Esophagus (tissue), 2 donors: ENCODE measurements around the gene IL18RAP. TPM values are rescaled to one million over a fixed set of nuclear protein-coding genes. Genes with fewer than 3 reads are reported as not detected.

Source experiments
- H3K27ac ChIP-seq, 2 donors: one replicate each; pipeline ENCODE4 v1.5.1; 2013; ENCODE audit warnings: low read depth in 2 of 2, mild to moderate bottlenecking in 2 of 2, inconsistent platforms in 1 of 2, low read length in 1 of 2, moderate library complexity in 1 of 2
- H3K27me3 ChIP-seq, 2 donors: one replicate each; pipeline ENCODE4 v1.6.1; 2013; ENCODE audit warnings: low read length in 2 of 2, control low read depth in 1 of 2, mild to moderate bottlenecking in 1 of 2; ENCODE audit not compliant: insufficient read depth in 2 of 2, control insufficient read depth in 1 of 2
- H3K36me3 ChIP-seq, 2 donors: one replicate each; pipeline ENCODE4 v1.6.1; 2013; ENCODE audit warnings: low read length in 1 of 2; ENCODE audit not compliant: control insufficient read depth in 2 of 2, insufficient read depth in 2 of 2
- H3K4me1 ChIP-seq, 2 donors: one replicate each; pipeline ENCODE4 v1.6.1; 2013; ENCODE audit warnings: low read length in 1 of 2; ENCODE audit not compliant: control insufficient read depth in 2 of 2, insufficient read depth in 2 of 2
- H3K4me3 ChIP-seq, 2 donors: one replicate each; pipeline ENCODE4 v1.5.1; 2013; ENCODE audit warnings: low read length in 2 of 2, mild to moderate bottlenecking in 2 of 2, low read depth in 1 of 2, moderate library complexity in 1 of 2
- H3K9me3 ChIP-seq, 2 donors: one replicate each; pipeline ENCODE4 v1.6.1; 2013; ENCODE audit warnings: mild to moderate bottlenecking in 2 of 2, low read depth in 1 of 2, low read length in 1 of 2, moderate library complexity in 1 of 2; ENCODE audit not compliant: control insufficient read depth in 2 of 2, insufficient read depth in 1 of 2
- WGBS, 2 donors: extraction: QIAGEN DNeasy Blood & Tissue Kit; methylation state at CpG; one replicate each; pipeline ENCODE4 v1.1.7; 2013; 5-methylcytosine and 5-hydroxymethylcytosine counted together
- polyA plus RNA-seq, 2 donors: library from polyadenylated mRNA; stranded (reverse); fragments of 200-250 nt; gene quantifications; one replicate each; pipeline ENCODE4 v1.2.3, GENCODE V29; 2013
- donor health status: healthy with polysubstance abuse.
- donor health status: Bipolar disorder and iron deficiency.

The IL18RAP gene
- polyA plus RNA-seq, 2 donors, result 0.55 to 1.2 TPM

DNA sequence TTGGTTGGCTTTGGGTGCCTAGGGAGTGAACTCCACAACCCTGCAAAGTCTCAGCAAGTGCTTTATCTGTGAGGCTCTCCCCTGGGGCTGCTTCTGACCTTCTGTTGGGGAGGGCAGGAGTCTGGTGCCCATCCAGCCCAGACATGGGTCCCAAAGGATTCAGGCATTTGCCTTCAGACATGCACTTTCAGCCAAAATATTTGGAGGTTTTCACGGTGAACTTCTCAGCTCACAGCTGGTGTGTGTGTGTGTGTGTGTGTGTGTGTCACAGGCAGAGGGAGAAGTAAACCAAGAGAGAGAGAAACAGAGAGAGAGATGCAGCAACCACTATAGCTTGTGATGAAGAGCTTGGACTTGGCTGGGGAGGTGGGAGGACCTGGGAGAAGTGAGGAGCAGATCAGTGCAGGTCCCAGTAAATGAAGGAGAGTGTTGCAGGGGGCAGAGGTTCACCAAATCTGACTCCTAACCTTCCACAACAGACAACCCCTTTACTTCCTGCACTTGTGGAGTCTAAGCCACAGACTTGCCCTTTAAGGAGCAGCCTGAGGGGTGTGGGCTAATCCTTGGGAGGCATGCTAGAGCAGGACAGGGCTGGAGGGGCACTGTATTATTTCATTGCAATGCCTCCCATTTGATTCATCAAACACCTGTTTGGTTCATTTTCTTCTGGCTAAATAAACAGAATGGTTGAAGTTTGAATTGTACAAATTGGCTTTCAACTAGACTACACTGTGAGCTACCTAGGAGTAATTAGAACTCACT lies 64.2 kb downstream of the IL18RAP start:
- no peaks in the 10 kb centered on the region for H3K27me3 ChIP-seq
- H3K4me1 ChIP-seq, result peaks cover 0 to 14% of the 10 kb centered on the region in 2 donors
- no peak overlapping the region for H3K4me3 ChIP-seq
- H3K27ac ChIP-seq, result peak overlapping the region; percentile 86 to 87
- no peaks in the 10 kb centered on the region for H3K36me3 ChIP-seq
- 41 to 64% methylated on average over 1 of the region's 1 CpG for WGBS, 2 donors
- no peaks in the 10 kb centered on the region for H3K9me3 ChIP-seq

- Histone ChIP-seq H3K36me3 (no peaks in the 10 kb centered on the region), H3K9me3 (no peaks in the 10 kb centered on the region), H3K27me3 (no peaks in the 10 kb centered on the region), H3K27ac (peak overlapping the region; percentile 86 to 95), H3K4me1 (peaks cover 0 to 14% of the 10 kb centered on the region in 2 donors), H3K4me3 (no peak overlapping the region)
- 44 to 47% methylated on average over 8 of the region's 8 CpGs for WGBS, 2 donors
Observed at GRCh38 chr2:102487761-102488462, 65.0 kb downstream of the IL18RAP start.

DNA sequence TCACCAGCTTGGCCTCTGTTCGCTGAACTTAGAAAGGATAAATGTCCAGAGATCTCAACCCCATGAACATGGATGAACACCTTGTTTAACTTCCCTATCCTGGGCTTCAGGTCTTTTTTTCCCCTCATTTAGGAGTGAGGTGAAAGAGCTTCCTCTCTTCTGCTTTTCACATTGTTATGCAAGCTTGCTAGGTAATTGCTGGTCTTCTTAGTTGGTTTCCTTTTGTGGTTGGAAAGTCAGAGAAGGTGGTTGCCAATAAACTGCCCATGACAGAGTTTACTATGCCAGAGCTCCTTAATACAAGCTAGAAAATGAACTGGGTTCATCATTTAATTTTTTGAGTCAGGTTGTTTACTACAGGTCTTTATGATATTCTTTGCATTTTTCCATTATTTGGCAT lies 66.7 kb downstream of the IL18RAP start:
- WGBS, 2 donors, result 88 to 91% methylated on average over 1 of the region's 1 CpG
- peak overlapping the region in 1 of 2 donors; percentile 24 for H3K27ac ChIP-seq
- H3K36me3 ChIP-seq, result no peaks in the 10 kb centered on the region
- no peak overlapping the region for H3K4me3 ChIP-seq
- no peaks in the 10 kb centered on the region for H3K9me3 ChIP-seq
- H3K27me3 ChIP-seq, result no peaks in the 10 kb centered on the region
- H3K4me1 ChIP-seq, result peaks cover 0 to 14% of the 10 kb centered on the region in 2 donors

GRCh38 chr2:102492006-102492405 lies 69.0 kb downstream of the IL18RAP start:
- peaks cover 0 to 6% of the 10 kb centered on the region in 2 donors for H3K4me1 ChIP-seq
- no peaks in the 10 kb centered on the region for H3K27me3 ChIP-seq
- H3K27ac ChIP-seq, result no peak overlapping the region
- H3K4me3 ChIP-seq, result no peak overlapping the region
- no peaks in the 10 kb centered on the region for H3K9me3 ChIP-seq
- H3K36me3 ChIP-seq, result no peaks in the 10 kb centered on the region

- H3K4me3 ChIP-seq, result no peak overlapping the region
- H3K9me3 ChIP-seq, result no peaks in the 10 kb centered on the region
- no peaks in the 10 kb centered on the region for H3K27me3 ChIP-seq
- no peak overlapping the region for H3K27ac ChIP-seq
- no peaks in the 10 kb centered on the region for H3K36me3 ChIP-seq
- H3K4me1 ChIP-seq, result no peaks in the 10 kb centered on the region
- 83 to 89% methylated on average over 1 of the region's 1 CpG for WGBS, 2 donors
Observed at GRCh38 chr2:102494570-102494969, 71.6 kb downstream of the IL18RAP start.

DNA sequence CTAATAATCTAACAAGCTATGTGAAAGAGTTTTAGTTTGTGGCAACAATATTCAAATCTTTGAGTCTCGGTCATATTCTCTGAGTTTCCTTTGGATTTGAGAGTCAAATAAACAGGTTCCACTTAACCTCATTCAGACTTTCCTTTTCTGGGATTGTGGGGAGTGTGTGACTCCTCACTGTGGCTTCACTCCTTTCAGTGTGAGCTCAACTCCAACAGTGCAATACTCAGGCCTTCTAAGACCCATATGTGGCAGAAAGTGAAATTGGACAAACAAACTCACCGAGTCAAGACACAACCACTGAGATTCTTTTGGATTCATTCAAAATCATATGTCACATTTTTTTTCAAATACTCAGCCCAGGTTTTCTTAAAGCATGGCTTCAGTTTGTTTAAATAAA lies 75.5 kb downstream of the IL18RAP start:
- H3K4me1 ChIP-seq, result no peaks in the 10 kb centered on the region
- H3K4me3 ChIP-seq, result no peak overlapping the region
- WGBS, 2 donors, result 83 to 84% methylated on average over 2 of the region's 2 CpGs
- H3K27me3 ChIP-seq, result no peaks in the 10 kb centered on the region
- no peak overlapping the region for H3K27ac ChIP-seq
- H3K9me3 ChIP-seq, result no peaks in the 10 kb centered on the region
- no peaks in the 10 kb centered on the region for H3K36me3 ChIP-seq

DNA sequence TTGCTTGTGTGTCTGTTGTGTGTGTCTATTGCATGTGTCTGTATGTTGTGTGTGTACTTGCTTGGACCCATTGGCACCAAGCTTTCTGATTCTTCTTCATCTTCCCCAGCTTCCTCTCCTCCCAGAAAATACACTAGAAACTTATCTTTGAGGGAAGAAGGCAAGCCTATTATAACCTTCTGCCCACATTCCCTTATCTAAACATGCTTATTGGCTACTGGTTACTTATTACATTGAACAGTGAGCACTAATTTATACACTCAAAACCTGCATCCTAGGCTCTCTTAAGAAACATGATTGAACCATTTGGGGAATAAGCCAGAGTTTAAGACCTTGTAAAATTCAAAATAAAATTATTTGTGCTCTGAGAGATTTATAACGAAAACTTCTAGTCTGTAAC lies 76.6 kb downstream of the IL18RAP start:
- Histone ChIP-seq H3K36me3 (no peaks in the 10 kb centered on the region), H3K27ac (no peak overlapping the region), H3K4me1 (no peaks in the 10 kb centered on the region), H3K9me3 (no peaks in the 10 kb centered on the region), H3K4me3 (no peak overlapping the region), H3K27me3 (no peaks in the 10 kb centered on the region)
- 80 to 89% methylated on average over 1 of the region's 1 CpG for WGBS, 2 donors

Other genes with a start within 250 kb of the IL18RAP start
- gene IL1RL2, start 236.1 kb upstream of the IL18RAP start, polyA plus RNA-seq, result 1 to 10 TPM; 5.0 to 6.1 TPM
- gene IL1RL1, start 111.6 kb upstream of the IL18RAP start, polyA plus RNA-seq, result under 1 TPM; 0.18 to 0.44 TPM
- under 1 TPM; 0.83 to 0.95 TPM for gene IL18R1, start 67.4 kb upstream of the IL18RAP start, polyA plus RNA-seq
- gene SLC9A4, start 50.1 kb downstream of the IL18RAP start, polyA plus RNA-seq, result 1 to 10 TPM; 1.8 to 2.0 TPM
- gene SLC9A2, start 196.4 kb downstream of the IL18RAP start, polyA plus RNA-seq, result under 1 TPM; 0.06 to 0.12 TPM